IPS-NIHi11 (cell line): ENCODE data around the gene CRHR1.
"Not testable (repeated sequence)": the region's sequence is repeated elsewhere in the genome, so short reads cannot be mapped to it uniquely, and the experiment has no call there.

Experiments
- DNase-seq: peaks from one replicate; pipeline ENCODE4 v3.0.0; 2012; ENCODE audit warnings: mixed read lengths, low spot score

Gene CRHR1

GRCh38 chr17:45846223-45846622 lies 62.1 kb downstream of the CRHR1 start:
- no peak for DNase-seq

GRCh38 chr17:45846646-45847045 lies 62.5 kb downstream of the CRHR1 start:
- no peak for DNase-seq

GRCh38 chr17:45847101-45847500 lies 63.0 kb downstream of the CRHR1 start:
- no peak for DNase-seq

- DNase-seq, result no peak
These were observed 63.6 kb downstream of the CRHR1 start for GRCh38 chr17:45847747-45848146.

- DNase-seq, result no peak
These were observed 64.3 kb downstream of the CRHR1 start for GRCh38 chr17:45848405-45848804.

- DNase-seq, result no peak
These were observed 64.9 kb downstream of the CRHR1 start for GRCh38 chr17:45848868-45849535.

GRCh38 chr17:45849536-45849990 lies 65.4 kb downstream of the CRHR1 start:
- DNase-seq, result no peak

GRCh38 chr17:45850011-45850410 lies 65.9 kb downstream of the CRHR1 start:
- DNase-seq, result no peak

- DNase-seq, result no peak
These were observed 66.3 kb downstream of the CRHR1 start for GRCh38 chr17:45850468-45850867.

GRCh38 chr17:45851022-45851421 lies 66.9 kb downstream of the CRHR1 start:
- DNase-seq, result no peak

GRCh38 chr17:45851464-45851863 lies 67.3 kb downstream of the CRHR1 start:
- DNase-seq, result no peak

GRCh38 chr17:45851873-45852272 lies 67.8 kb downstream of the CRHR1 start:
- DNase-seq, result no peak

GRCh38 chr17:45852535-45853297 lies 68.6 kb downstream of the CRHR1 start:
- peak; percentile 75 for DNase-seq

GRCh38 chr17:45854209-45854608 lies 70.1 kb downstream of the CRHR1 start:
- DNase-seq, result no peak

GRCh38 chr17:45855691-45856336 lies 71.7 kb downstream of the CRHR1 start:
- no peak for DNase-seq

GRCh38 chr17:45857977-45858708 lies 74.0 kb downstream of the CRHR1 start:
- peak; percentile 72 for DNase-seq

- no peak for DNase-seq
These were observed 77.0 kb downstream of the CRHR1 start for GRCh38 chr17:45861165-45861564.

GRCh38 chr17:45862127-45862526 lies 78.0 kb downstream of the CRHR1 start:
- DNase-seq, result not testable (repeated sequence)

GRCh38 chr17:45863857-45864654 lies 79.9 kb downstream of the CRHR1 start:
- no peak for DNase-seq

- DNase-seq, result no peak
These were observed 83.1 kb downstream of the CRHR1 start for GRCh38 chr17:45867171-45867570.

GRCh38 chr17:45867702-45868101 lies 83.6 kb downstream of the CRHR1 start:
- peak; percentile 56 for DNase-seq
